HCT116 (cell line): ENCODE data around the gene MATCAP1. TPM values are rescaled to one million over a fixed set of nuclear protein-coding genes. Genes with fewer than 3 reads are reported as not detected.

Experiments
- ATAC-seq: fragments of 200-7000 bp; cut with Tn5 transposase; 2 replicates; pipeline ENCODE4 v1.9.1; 2020; ENCODE audit warnings: mild to moderate bottlenecking, moderate library complexity
- BruUV-seq: library from RNA; stranded (reverse); fragments of 400-500 nt; replicated peaks from 2 replicates; lab custom pipeline; 2021; lab: Mats Ljungman, UMichigan
- CTCF ChIA-PET: fragments of 300-600 bp; sonication (Branson Sonifier 250); formaldehyde crosslinking; loops from one replicate; lab custom pipeline; 2021; ENCODE audit warnings: antibody characterized with exemption; lab: Charles Lee
- POLR2A ChIA-PET: fragments of 300-600, 350-600 bp; sonication (Branson Sonifier 250); formaldehyde crosslinking; loops from one replicate; lab custom pipeline; 2021; ENCODE audit warnings: antibody characterized with exemption; lab: Charles Lee
- RAD21 ChIA-PET, 2 experiments: fragments of 300-600 bp; sonication (Branson Sonifier 250); formaldehyde crosslinking; loops; one replicate each; lab custom pipeline; 2023; ENCODE audit warnings: low total read pairs in 2 of 2; ENCODE audit not compliant: uncharacterized antibody in 2 of 2, unreplicated experiment in 2 of 2, low non-redundant PET in 1 of 2; lab: Charles Lee
- DNase-seq: peaks from one replicate; pipeline ENCODE4 v3.0.0-alpha.2; 2010; ENCODE audit warnings: low read depth, low spot score
- H2AFZ ChIP-seq: fragments of 200-600 bp; shearing (Covaris generic), sonication (generic); 2 replicates; pipeline ENCODE4 v1.6.1; 2017; ENCODE audit warnings: low read depth, mixed run types, mixed read lengths, antibody characterized with exemption, low read length; ENCODE audit not compliant: poor library complexity, severe bottlenecking
- H3K27ac ChIP-seq: 2 replicates; pipeline ENCODE4 v1.5.1; 2012; ENCODE audit warnings: low read depth, low read length
- H3K27me3 ChIP-seq: fragments of 200-600 bp; sonication (generic); 2 replicates; pipeline ENCODE4 v1.6.1; 2016; ENCODE audit warnings: mixed run types, low read length, mixed read lengths; ENCODE audit not compliant: insufficient read depth
- H3K36me3 ChIP-seq, 2 experiments: fragments of 200-500 bp in 1 of 2; fragments of 200-600 bp in 1 of 2; sonication (Bioruptor generic) in 1 of 2; sonication (generic) in 1 of 2; 2 replicates each; pipeline versions ENCODE4 v1.5.1 to v1.6.1; 2014 to 2016; ENCODE audit warnings: low read length in 2 of 2, inconsistent platforms in 1 of 2, mixed read lengths in 1 of 2, mixed run types in 1 of 2; ENCODE audit not compliant: insufficient read depth in 2 of 2, control insufficient read depth in 1 of 2
- H3K4me1 ChIP-seq, 2 experiments: fragments of 200-600 bp in 1 of 2; sonication (generic) in 1 of 2; 2 replicates each; pipeline versions ENCODE4 v1.5.1 to v1.6.1; 2012 to 2017; ENCODE audit warnings: low read length in 2 of 2, inconsistent platforms in 1 of 2, mild to moderate bottlenecking in 1 of 2, mixed read lengths in 1 of 2, mixed run types in 1 of 2, moderate library complexity in 1 of 2; ENCODE audit not compliant: insufficient read depth in 2 of 2, control insufficient read depth in 1 of 2
- H3K4me2 ChIP-seq: fragments of 200-600 bp; sonication (generic); 2 replicates; pipeline ENCODE4 v1.6.1; 2017; ENCODE audit warnings: mixed run types, low read length, mixed read lengths
- H3K4me3 ChIP-seq, 2 experiments: fragments of 200-600 bp in 1 of 2; sonication (generic) in 1 of 2; replicated peaks in 1 of 2; 2 replicates each; pipeline ENCODE4 v1.5.1; 2011 to 2016; ENCODE audit warnings: low read length in 2 of 2, control low read depth in 1 of 2, low read depth in 1 of 2, mild to moderate bottlenecking in 1 of 2, mixed read lengths in 1 of 2, mixed run types in 1 of 2
- H3K79me2 ChIP-seq: fragments of 200-600 bp; sonication (generic); 2 replicates; pipeline ENCODE4 v1.6.1; 2017; ENCODE audit warnings: mild to moderate bottlenecking, mixed run types, low read length, moderate library complexity, mixed read lengths; ENCODE audit not compliant: insufficient read depth
- H3K9ac ChIP-seq: fragments of 200-600 bp; sonication (generic); 2 replicates; pipeline ENCODE4 v1.6.1; 2016; ENCODE audit warnings: low read length, mixed read lengths
- H3K9me2 ChIP-seq: fragments of 200-600 bp; sonication (generic), shearing (Covaris generic); 2 replicates; pipeline ENCODE4 v1.6.1; 2017; ENCODE audit warnings: mixed run types, mild to moderate bottlenecking, moderate library complexity; ENCODE audit not compliant: insufficient read depth
- H3K9me3 ChIP-seq, 2 experiments: fragments of 200-500 bp in 1 of 2; fragments of 200-600 bp in 1 of 2; sonication (Bioruptor generic) in 1 of 2; sonication (generic) in 1 of 2; 2 replicates each; pipeline ENCODE4 v1.6.1; 2014 to 2017; ENCODE audit warnings: low read length in 2 of 2, mixed read lengths in 2 of 2, inconsistent platforms in 1 of 2, low read depth in 1 of 2, mild to moderate bottlenecking in 1 of 2, mixed run types in 1 of 2, moderate library complexity in 1 of 2; ENCODE audit not compliant: control insufficient read depth in 1 of 2, insufficient read depth in 1 of 2
- H4K20me1 ChIP-seq: fragments of 200-600 bp; sonication (generic), shearing (Covaris generic); 2 replicates; pipeline ENCODE4 v1.6.1; 2017; ENCODE audit warnings: mixed run types, mild to moderate bottlenecking, moderate library complexity; ENCODE audit not compliant: insufficient read depth
- ATF3 ChIP-seq: IDR thresholded peaks from 2 replicates; pipeline ENCODE4 v1.6.1; 2012
- CTCF ChIP-seq, 3 experiments: fragments of 200-600 bp in 1 of 3; sonication (generic) in 1 of 3; IDR thresholded peaks in 2 of 3; conservative IDR thresholded peaks in 1 of 3; 2 replicates each; pipeline ENCODE4 v1.5.1; 2012 to 2017; ENCODE audit warnings: low read depth in 2 of 3, low read length in 2 of 3, antibody characterized with exemption in 1 of 3, borderline replicate concordance in 1 of 3, control low read depth in 1 of 3, mild to moderate bottlenecking in 1 of 3, mixed read lengths in 1 of 3, mixed run types in 1 of 3, moderate library complexity in 1 of 3; ENCODE audit not compliant: insufficient read depth in 1 of 3
- EGR1 ChIP-seq: IDR thresholded peaks from 2 replicates; pipeline ENCODE4 v1.6.1; 2012; ENCODE audit warnings: low read depth
- EZH2phosphoT487 ChIP-seq: fragments of 200-600 bp; IDR thresholded peaks from 2 replicates; pipeline ENCODE4 v1.6.1; 2018; ENCODE audit warnings: antibody characterized with exemption, borderline replicate concordance
- JUND ChIP-seq: IDR thresholded peaks from 2 replicates; pipeline ENCODE4 v1.6.1; 2012
- POLR2A ChIP-seq: IDR thresholded peaks from 2 replicates; pipeline ENCODE4 v1.7.0; 2011; ENCODE audit warnings: borderline replicate concordance; ENCODE audit not compliant: insufficient read depth, insufficient read length; ENCODE audit errors: extremely low read depth
- SIN3A ChIP-seq: IDR thresholded peaks from 2 replicates; pipeline ENCODE4 v1.6.1; 2012; ENCODE audit warnings: low read depth
- SP1 ChIP-seq: IDR thresholded peaks from 2 replicates; pipeline ENCODE4 v1.6.1; 2012; ENCODE audit warnings: low read depth
- SRF ChIP-seq: IDR thresholded peaks from 2 replicates; pipeline ENCODE4 v1.6.1; 2012; ENCODE audit warnings: low read depth
- TCF7L2 ChIP-seq: IDR thresholded peaks from 2 replicates; pipeline ENCODE4 v1.7.0; 2011; ENCODE audit warnings: borderline replicate concordance, inconsistent platforms; ENCODE audit not compliant: insufficient read depth, insufficient read length; ENCODE audit errors: extremely low read depth
- ZFX ChIP-seq: fragments of 450-650 bp; IDR thresholded peaks from 2 replicates; pipeline ENCODE4 v1.6.1; 2017
- intact Hi-C: fragments of 100-400 bp; cut with micrococcal nuclease; formaldehyde crosslinking; loops from 2 replicates; pipeline ENCODE4 v1.10.0; 2022
- total RNA-seq: library from RNA; stranded (reverse); gene quantifications from one replicate; pipeline ENCODE4 v1.2.1, GENCODE V29; 2021; ENCODE audit not compliant: unreplicated experiment

Gene MATCAP1
- total RNA-seq, 1 experiment from 2014 or later = 38.7 TPM

GRCh38 chr16:67128887-67129286 lies 54.9 kb downstream of the MATCAP1 start:
- no TSS peak for BruUV-seq
- TF ChIP-seq SRF (no peak), ATF3 (no peak)
- TF ChIP-seq, all 23 proteins: peak for 0
- DNase-seq (no peak), ATAC-seq (no peak)
- RAD21 ChIA-PET = no interaction called here
- Histone ChIP-seq H3K4me1 (no peaks in the 10 kb centered on the region), H3K36me3 (peaks cover 14 to 18% of the 10 kb centered on the region in 2 experiments; a peak in 3 of 4 replicates), H2AFZ (no peak overlapping the region), H3K9me3 (no peaks in the 10 kb centered on the region), H3K27ac (no peak overlapping the region), H4K20me1 (no peaks in the 10 kb centered on the region), H3K79me2 (0 out of 2 replicates have a peak, but pooled peaks cover 3% of the 10 kb centered on the region), H3K4me2 (no peak overlapping the region), H3K4me3 (no peak overlapping the region), H3K27me3 (no peaks in the 10 kb centered on the region), H3K9ac (no peak overlapping the region), H3K9me2 (no peaks in the 10 kb centered on the region)
- intact Hi-C loops = no loop called here
- CTCF ChIA-PET = no interaction called here
- POLR2A ChIA-PET = no interaction called here

- no peak for TF ChIP-seq ZFX
- no peak for TF ChIP-seq JUND
- no peak for TF ChIP-seq SIN3A
- TF ChIP-seq TCF7L2 = no peak
- TF ChIP-seq CTCF (IDR thresholded peaks at IDR 0.05 in 2 of 3, conservative IDR thresholded peaks at IDR 0.05 in 1 of 3; ENCODE audit: borderline replicate concordance in 1 of 3, insufficient read depth in 1 of 3, low read depth in 2 of 3, low read length in 2 of 3) = no peak
- TF ChIP-seq SP1 = no peak
- TF ChIP-seq POLR2A = no peak
- no peak for TF ChIP-seq EGR1
- no peak for TF ChIP-seq EZH2phosphoT487
- TF ChIP-seq SRF = no peak
These were observed 55.3 kb downstream of the MATCAP1 start for GRCh38 chr16:67128417-67128816.

More at GRCh38 chr16:67128417-67128816, 55.3 kb downstream of the MATCAP1 start:
- Histone ChIP-seq H3K79me2 (0 out of 2 replicates have a peak, but pooled peaks cover 3% of the 10 kb centered on the region), H3K9me3 (no peaks in the 10 kb centered on the region), H3K9ac (no peak overlapping the region), H3K4me3 (no peak overlapping the region), H3K4me1 (no peaks in the 10 kb centered on the region), H4K20me1 (no peaks in the 10 kb centered on the region), H3K27me3 (no peaks in the 10 kb centered on the region), H2AFZ (no peak overlapping the region), H3K4me2 (no peak overlapping the region), H3K36me3 (peaks cover 16 to 18% of the 10 kb centered on the region in 2 experiments; a peak in 3 of 4 replicates), H3K27ac (no peak overlapping the region), H3K9me2 (no peaks in the 10 kb centered on the region)
- intact Hi-C loops = no loop called here
- no TSS peak for BruUV-seq
- ATAC-seq = no peak
- no peak for DNase-seq
- RAD21 ChIA-PET = no interaction called here
- CTCF ChIA-PET = no interaction called here
- POLR2A ChIA-PET = no interaction called here
